Measurements from ENCODE around the gene MICAL2. TPM values are rescaled to one million over a fixed set of nuclear protein-coding genes. Genes with fewer than 3 reads are reported as not detected.

Gene MICAL2
- total and polyA plus RNA-seq, 2 of the 13 experiments (the other 11 are each of a cell fraction or from before 2014, with no cell fraction given): 0.78 to 1.1 TPM

DNA sequence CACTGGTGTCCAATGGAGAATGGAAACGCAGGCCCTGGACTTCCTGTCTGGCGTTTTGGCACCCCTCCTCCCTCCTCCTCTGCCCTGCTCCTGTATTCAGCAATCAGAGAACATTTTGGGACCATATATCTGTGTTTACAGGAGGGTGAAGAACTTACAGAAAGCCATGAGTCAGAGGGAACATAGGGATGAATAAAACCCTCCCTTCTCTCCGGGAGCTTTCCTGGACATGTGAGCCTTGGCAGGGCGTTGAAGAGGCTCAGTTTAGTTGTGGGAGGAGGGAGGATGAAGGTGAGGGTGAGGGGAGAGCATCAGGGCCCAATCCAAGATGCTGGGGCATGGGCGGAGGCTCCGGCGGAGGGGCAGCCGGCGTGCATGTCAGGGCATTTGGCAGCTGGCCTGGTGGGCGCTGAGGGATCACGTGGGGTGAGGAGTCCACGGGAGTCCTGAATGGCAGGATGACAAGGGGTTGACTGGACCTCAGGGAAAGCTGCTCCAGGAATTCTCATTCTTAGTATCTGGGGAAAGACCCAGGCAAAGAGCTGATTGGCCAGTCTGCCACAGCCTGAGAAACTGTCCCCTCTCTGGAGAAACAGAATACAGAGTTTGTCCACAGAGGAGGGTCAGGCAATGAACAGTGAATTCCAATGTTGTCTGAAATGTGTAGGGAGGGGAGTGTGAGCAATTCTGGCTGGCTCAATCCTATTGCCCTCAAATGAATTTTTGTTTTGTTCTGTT lies 28.9 kb downstream of the MICAL2 start:
- DNase-seq (ENCODE audit: low spot score) (no peak), FAIRE-seq (no peak), ATAC-seq (no peak)
- Histone ChIP-seq H3K9me3 (ENCODE audit: low read length) (no peaks in the 10 kb centered on the region), H2AFZ (ENCODE audit: low read length) (no peak overlapping the region), H3K4me1 (ENCODE audit: insufficient read depth, low read length) (peaks cover 37% of the 10 kb centered on the region), H3K4me3 (replicated peaks in 1 of 3; ENCODE audit: insufficient read depth in 1 of 3, low read depth in 2 of 3, low read length in 3 of 3) (no peak overlapping the region), H3K27ac (ENCODE audit: extremely low read length, insufficient read depth, low read length) (no peak overlapping the region), H3K36me3 (replicated peaks in 1 of 2; ENCODE audit: control insufficient read depth in 1 of 2, insufficient read depth in 2 of 2, low read length in 2 of 2) (no peaks in the 10 kb centered on the region), H3K79me2 (ENCODE audit: insufficient read depth, low read length) (no peaks in the 10 kb centered on the region), H3K9ac (ENCODE audit: insufficient read depth, low read depth, low read length) (no peak overlapping the region), H4K20me1 (ENCODE audit: insufficient read depth, low read length) (no peaks in the 10 kb centered on the region), H3K4me2 (ENCODE audit: low read depth, low read length) (no peak overlapping the region), H3K27me3 (ENCODE audit: control insufficient read depth in 1 of 2, insufficient read depth in 2 of 2, low read length in 2 of 2) (no peaks in the 10 kb centered on the region)
- CTCF ChIA-PET (ENCODE audit: low intra/inter-chr PET ratio, low total read pairs): no interaction called here
- BruUV-seq (replicated peaks): no TSS peak
- TF ChIP-seq, protein P1, sequence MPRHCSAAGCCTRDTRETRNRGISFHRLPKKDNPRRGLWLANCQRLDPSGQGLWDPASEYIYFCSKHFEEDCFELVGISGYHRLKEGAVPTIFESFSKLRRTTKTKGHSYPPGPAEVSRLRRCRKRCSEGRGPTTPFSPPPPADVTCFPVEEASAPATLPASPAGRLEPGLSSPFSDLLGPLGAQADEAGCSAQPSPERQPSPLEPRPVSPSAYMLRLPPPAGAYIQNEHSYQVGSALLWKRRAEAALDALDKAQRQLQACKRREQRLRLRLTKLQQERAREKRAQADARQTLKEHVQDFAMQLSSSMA (CRISPR knock-in tag; IDR thresholded peaks at IDR 0.05): no peak
- TF ChIP-seq ZNF775 (CRISPR knock-in tag; IDR thresholded peaks at IDR 0.05; ENCODE audit: borderline replicate concordance): no peak
- TF ChIP-seq ZNF619 (CRISPR knock-in tag; IDR thresholded peaks at IDR 0.05): no peak
- no peak for TF ChIP-seq NR1H2 (CRISPR knock-in tag; IDR thresholded peaks at IDR 0.05; ENCODE audit: borderline replicate concordance, low read depth)
- no peak for TF ChIP-seq NRL (CRISPR knock-in tag; IDR thresholded peaks at IDR 0.05; ENCODE audit: borderline replicate concordance)
- no peak for TF ChIP-seq EEA1 (CRISPR knock-in tag; IDR thresholded peaks at IDR 0.05; ENCODE audit: borderline replicate concordance)
- POLR2A ChIA-PET: no interaction called here
- intact Hi-C loops (cut with micrococcal nuclease; ENCODE audit: unreplicated experiment) (no loop called here), in situ Hi-C loops (cut with HindIII; ENCODE audit: extremely low pct_ligation_motif_present, low pct_unique_long_range_greater_than_20kb) (no loop called here)
- WGBS (ENCODE audit: low lambda C conversion rate): 69% methylated on average over 11 of the region's 12 CpGs

DNA sequence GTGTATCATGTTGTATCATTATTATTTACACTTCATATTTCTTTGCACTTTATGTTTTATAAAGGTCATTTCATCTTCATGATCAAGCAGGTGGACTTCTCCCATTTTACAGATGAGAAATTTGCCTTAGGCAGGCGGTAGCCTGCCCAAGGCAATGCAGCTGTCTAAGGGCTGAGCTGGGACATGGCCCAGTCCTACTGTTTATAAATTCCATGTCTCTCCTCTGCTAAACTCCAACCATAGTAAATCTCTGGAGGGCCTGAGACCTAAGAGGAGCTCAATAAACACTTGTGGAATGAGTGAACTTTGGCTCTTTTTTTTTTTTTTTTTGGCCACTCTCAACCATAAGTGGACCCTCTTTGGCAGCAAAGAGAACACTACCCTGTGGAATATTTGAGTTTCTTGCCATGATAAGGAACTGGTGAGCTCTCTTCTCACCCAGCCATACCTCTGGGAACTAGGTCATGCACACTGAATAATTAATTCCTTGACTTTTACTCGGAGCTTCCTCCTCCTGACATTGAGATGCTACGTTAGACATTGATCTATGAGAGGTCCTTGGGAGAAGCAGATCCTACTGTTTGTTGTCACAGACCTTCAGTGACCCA lies 29.9 kb downstream of the MICAL2 start:
- in situ Hi-C loops (cut with HindIII; ENCODE audit: extremely low pct_ligation_motif_present, low pct_unique_long_range_greater_than_20kb) (no loop called here), intact Hi-C loops (cut with micrococcal nuclease; ENCODE audit: unreplicated experiment) (no loop called here)
- Histone ChIP-seq H3K36me3 (replicated peaks in 1 of 2; ENCODE audit: control insufficient read depth in 1 of 2, insufficient read depth in 2 of 2, low read length in 2 of 2) (no peaks in the 10 kb centered on the region), H4K20me1 (ENCODE audit: insufficient read depth, low read length) (no peaks in the 10 kb centered on the region), H3K9ac (ENCODE audit: insufficient read depth, low read depth, low read length) (no peak overlapping the region), H2AFZ (ENCODE audit: low read length) (no peak overlapping the region), H3K27ac (ENCODE audit: extremely low read length, insufficient read depth, low read length) (no peak overlapping the region), H3K4me1 (ENCODE audit: insufficient read depth, low read length) (peaks cover 40% of the 10 kb centered on the region), H3K27me3 (ENCODE audit: control insufficient read depth in 1 of 2, insufficient read depth in 2 of 2, low read length in 2 of 2) (no peaks in the 10 kb centered on the region), H3K4me2 (ENCODE audit: low read depth, low read length) (no peak overlapping the region), H3K9me3 (ENCODE audit: low read length) (no peaks in the 10 kb centered on the region), H3K79me2 (ENCODE audit: insufficient read depth, low read length) (no peaks in the 10 kb centered on the region), H3K4me3 (replicated peaks in 1 of 3; ENCODE audit: insufficient read depth in 1 of 3, low read depth in 2 of 3, low read length in 3 of 3) (no peak overlapping the region)
- WGBS (ENCODE audit: low lambda C conversion rate): 77% methylated on average over 3 of the region's 3 CpGs
- DNase-seq (ENCODE audit: low spot score): no peak
- no TSS peak for BruUV-seq (replicated peaks)
- CTCF ChIA-PET (ENCODE audit: low intra/inter-chr PET ratio, low total read pairs): no interaction called here
- FAIRE-seq: no peak
- no peak for ATAC-seq
- POLR2A ChIA-PET: interaction anchor here (0.6 kb wide), 1 partner anchor 1389 kb away, joined by 4 read pairs; the partner anchor contains the start of gene CTR9
- TF ChIP-seq KDM4B (CRISPR knock-in tag; IDR thresholded peaks at IDR 0.05) (no peak), SYNCRIP (IDR thresholded peaks at IDR 0.05; ENCODE audit: insufficient read depth, low read depth, low read length) (no peak), FIP1L1 (IDR thresholded peaks at IDR 0.05; ENCODE audit: borderline replicate concordance, insufficient read depth, low read depth, low read length) (no peak), NFATC3 (CRISPR knock-in tag; IDR thresholded peaks at IDR 0.05) (no peak), SOX5 (CRISPR knock-in tag; IDR thresholded peaks at IDR 0.05; ENCODE audit: borderline replicate concordance) (no peak)
- TF ChIP-seq, protein P2, sequence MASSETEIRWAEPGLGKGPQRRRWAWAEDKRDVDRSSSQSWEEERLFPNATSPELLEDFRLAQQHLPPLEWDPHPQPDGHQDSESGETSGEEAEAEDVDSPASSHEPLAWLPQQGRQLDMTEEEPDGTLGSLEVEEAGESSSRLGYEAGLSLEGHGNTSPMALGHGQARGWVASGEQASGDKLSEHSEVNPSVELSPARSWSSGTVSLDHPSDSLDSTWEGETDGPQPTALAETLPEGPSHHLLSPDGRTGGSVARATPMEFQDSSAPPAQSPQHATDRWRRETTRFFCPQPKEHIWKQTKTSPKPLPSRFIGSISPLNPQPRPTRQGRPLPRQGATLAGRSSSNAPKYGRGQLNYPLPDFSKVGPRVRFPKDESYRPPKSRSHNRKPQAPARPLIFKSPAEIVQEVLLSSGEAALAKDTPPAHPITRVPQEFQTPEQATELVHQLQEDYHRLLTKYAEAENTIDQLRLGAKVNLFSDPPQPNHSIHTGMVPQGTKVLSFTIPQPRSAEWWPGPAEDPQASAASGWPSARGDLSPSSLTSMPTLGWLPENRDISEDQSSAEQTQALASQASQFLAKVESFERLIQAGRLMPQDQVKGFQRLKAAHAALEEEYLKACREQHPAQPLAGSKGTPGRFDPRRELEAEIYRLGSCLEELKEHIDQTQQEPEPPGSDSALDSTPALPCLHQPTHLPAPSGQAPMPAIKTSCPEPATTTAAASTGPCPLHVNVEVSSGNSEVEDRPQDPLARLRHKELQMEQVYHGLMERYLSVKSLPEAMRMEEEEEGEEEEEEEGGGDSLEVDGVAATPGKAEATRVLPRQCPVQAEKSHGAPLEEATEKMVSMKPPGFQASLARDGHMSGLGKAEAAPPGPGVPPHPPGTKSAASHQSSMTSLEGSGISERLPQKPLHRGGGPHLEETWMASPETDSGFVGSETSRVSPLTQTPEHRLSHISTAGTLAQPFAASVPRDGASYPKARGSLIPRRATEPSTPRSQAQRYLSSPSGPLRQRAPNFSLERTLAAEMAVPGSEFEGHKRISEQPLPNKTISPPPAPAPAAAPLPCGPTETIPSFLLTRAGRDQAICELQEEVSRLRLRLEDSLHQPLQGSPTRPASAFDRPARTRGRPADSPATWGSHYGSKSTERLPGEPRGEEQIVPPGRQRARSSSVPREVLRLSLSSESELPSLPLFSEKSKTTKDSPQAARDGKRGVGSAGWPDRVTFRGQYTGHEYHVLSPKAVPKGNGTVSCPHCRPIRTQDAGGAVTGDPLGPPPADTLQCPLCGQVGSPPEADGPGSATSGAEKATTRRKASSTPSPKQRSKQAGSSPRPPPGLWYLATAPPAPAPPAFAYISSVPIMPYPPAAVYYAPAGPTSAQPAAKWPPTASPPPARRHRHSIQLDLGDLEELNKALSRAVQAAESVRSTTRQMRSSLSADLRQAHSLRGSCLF (CRISPR knock-in tag; IDR thresholded peaks at IDR 0.05; ENCODE audit: borderline replicate concordance): no peak
